ENCODE measurements around the gene SPEF1. TPM values are rescaled to one million over a fixed set of nuclear protein-coding genes. Genes with fewer than 3 reads are reported as not detected.
A peak's percentile ranks its signal among the peaks of the same experiment; 100 is the strongest.

Gene SPEF1
- total RNA-seq, 1 donor from 2014 or later = 0.46 TPM

DNA sequence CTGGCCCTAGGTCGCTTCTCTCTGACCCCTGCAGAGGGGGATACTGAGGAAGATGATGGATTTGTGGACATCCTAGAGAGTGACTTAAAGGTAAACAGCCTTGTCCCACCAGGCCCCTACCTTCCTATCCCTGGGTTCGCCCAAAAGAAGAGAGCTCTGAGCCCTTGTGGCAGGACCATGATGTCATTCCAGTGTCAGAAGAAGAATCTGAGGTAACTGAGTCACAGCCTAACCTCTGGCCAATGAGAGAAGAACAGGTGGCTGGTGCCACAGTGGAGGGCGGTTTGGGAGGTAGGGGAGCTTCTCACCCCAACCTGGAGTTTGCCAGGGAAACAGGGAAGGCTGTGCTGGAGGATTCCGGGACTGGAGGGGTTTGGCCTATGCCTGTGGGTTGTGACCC is 20.1 kb upstream of the SPEF1 start:
- intact Hi-C loops (cut with DNase I) = no loop called here
- Histone ChIP-seq H3K4me3 (no peak overlapping the region), H3K27me3 (no peaks in the 10 kb centered on the region), H3K4me1 (peaks cover 89% of the 10 kb centered on the region), H3K36me3 (peaks cover 82% of the 10 kb centered on the region), H3K27ac (peak overlapping the region; percentile 96), H3K9me3 (no peaks in the 10 kb centered on the region)
- DNase-seq (no peak), ATAC-seq (no peak)
- TF ChIP-seq, protein P1, sequence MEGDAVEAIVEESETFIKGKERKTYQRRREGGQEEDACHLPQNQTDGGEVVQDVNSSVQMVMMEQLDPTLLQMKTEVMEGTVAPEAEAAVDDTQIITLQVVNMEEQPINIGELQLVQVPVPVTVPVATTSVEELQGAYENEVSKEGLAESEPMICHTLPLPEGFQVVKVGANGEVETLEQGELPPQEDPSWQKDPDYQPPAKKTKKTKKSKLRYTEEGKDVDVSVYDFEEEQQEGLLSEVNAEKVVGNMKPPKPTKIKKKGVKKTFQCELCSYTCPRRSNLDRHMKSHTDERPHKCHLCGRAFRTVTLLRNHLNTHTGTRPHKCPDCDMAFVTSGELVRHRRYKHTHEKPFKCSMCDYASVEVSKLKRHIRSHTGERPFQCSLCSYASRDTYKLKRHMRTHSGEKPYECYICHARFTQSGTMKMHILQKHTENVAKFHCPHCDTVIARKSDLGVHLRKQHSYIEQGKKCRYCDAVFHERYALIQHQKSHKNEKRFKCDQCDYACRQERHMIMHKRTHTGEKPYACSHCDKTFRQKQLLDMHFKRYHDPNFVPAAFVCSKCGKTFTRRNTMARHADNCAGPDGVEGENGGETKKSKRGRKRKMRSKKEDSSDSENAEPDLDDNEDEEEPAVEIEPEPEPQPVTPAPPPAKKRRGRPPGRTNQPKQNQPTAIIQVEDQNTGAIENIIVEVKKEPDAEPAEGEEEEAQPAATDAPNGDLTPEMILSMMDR (IDR thresholded peaks at IDR 0.05) = no peak

DNA sequence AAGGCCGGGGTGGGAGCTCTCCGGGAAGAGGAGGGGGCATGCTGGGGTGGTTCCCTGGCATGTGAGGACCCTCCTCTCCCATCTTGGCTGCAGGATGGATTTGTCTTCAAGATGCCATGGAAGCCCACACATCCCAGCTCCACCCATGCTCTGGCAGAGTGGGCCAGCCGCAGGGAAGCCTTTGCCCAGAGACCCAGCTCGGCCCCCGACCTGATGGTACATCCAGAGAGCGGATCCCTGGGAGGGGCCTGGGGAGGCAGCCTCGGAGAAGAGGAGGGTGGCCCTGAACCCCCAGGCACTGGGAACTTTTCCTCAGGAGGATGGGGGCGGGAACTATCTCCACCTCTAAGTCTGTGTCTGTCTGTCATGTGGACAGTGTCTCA is 19.6 kb upstream of the SPEF1 start:
- peak overlapping the region; percentile 96 for H3K27ac ChIP-seq

DNA sequence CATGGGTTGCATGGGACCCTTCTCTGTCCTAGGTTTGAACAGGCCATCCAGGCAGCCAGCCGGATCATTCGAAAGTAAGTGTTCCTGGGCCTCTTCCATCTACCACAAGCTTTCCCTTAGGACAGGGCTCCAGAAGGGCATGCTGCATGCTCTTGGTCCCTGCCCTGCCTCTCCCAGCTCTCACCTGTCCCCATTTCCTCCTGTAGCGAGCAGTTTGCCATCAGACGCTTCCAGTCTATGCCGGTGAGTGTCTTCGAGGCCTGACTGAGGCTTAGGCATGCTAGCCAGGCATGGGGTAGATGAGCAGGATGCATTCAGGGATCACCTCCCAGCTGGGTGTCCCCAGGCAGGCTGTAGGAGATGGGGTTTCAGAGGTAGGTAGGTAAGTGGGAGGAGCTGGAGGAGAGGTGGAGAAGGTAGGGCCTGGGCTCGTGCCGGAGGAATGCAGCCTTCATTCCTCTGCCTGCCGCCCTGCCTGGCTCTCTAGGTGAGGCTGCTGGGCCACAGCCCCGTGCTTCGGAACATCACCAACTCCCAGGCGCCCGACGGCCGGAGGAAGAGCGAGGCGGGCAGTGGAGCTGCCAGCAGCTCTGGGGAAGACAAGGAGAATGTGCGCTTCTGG is 19.1 kb upstream of the SPEF1 start:
- Histone ChIP-seq H3K4me3 (no peak overlapping the region), H3K27ac (peak overlapping the region; percentile 96), H3K9me3 (no peaks in the 10 kb centered on the region), H3K4me1 (peaks cover 83% of the 10 kb centered on the region), H3K36me3 (peaks cover 74% of the 10 kb centered on the region), H3K27me3 (no peaks in the 10 kb centered on the region)
- TF ChIP-seq, protein P1 (IDR thresholded peaks at IDR 0.05) = no peak
- peak; percentile 24 for ATAC-seq
- intact Hi-C loops (cut with DNase I) = no loop called here
- DNase-seq = no peak

More for the DNA sequence above, 19.6 kb upstream of the SPEF1 start:
- H3K36me3 ChIP-seq = peaks cover 78% of the 10 kb centered on the region
- peaks cover 85% of the 10 kb centered on the region for H3K4me1 ChIP-seq
- H3K9me3 ChIP-seq = no peaks in the 10 kb centered on the region
- ATAC-seq (no peak), DNase-seq (no peak)
- TF ChIP-seq, protein P1 (IDR thresholded peaks at IDR 0.05) = no peak
- H3K4me3 ChIP-seq = no peak overlapping the region
- H3K27me3 ChIP-seq = no peaks in the 10 kb centered on the region
- intact Hi-C loops (cut with DNase I) = no loop called here

DNA sequence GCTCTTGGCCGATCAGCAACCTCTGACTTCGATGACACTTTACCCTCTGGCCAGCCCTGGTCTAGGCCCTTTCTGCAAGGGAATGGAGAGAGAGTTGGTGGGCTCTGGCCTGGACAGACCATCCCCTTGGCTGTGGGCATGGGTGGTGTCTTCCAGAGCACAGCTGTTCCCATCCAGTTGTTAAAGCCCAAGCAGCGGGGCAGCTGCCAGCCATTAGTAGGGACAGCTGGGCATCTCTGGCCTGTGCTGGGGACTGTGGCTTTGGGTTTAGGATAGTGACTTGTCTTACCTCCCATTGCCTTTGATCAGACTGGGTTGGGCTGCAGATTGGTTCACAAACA is 17.6 kb upstream of the SPEF1 start:
- Histone ChIP-seq H3K36me3 (peaks cover 59% of the 10 kb centered on the region), H3K4me3 (peak overlapping the region; percentile 70), H3K27me3 (no peaks in the 10 kb centered on the region), H3K9me3 (no peaks in the 10 kb centered on the region), H3K27ac (peak overlapping the region; percentile 72), H3K4me1 (peaks cover 72% of the 10 kb centered on the region)
- DNase-seq (no peak), ATAC-seq (no peak)
- TF ChIP-seq, protein P1 (IDR thresholded peaks at IDR 0.05) = no peak
- intact Hi-C loops (cut with DNase I) = no loop called here

DNA sequence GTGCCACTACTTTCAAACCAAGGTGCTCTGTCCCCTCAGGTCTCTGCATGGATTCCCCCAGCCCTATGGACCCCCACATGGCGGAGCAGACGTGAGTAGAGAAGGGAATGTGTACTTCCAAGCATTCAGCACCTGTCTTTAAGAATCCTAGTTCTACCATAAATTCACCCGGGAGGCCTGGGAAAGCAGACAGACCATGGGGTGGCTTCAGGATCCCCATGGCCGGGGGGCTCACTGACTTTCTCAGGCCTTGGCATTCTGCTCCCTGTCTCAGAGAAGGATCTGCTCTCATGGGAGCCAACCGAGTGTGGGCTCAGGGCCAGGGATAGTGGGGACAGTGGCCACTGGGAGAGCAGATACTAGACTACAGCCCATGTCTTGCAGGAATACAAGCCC is 17.1 kb upstream of the SPEF1 start:
- Histone ChIP-seq H3K27ac (peak overlapping the region; percentile 72), H3K9me3 (no peaks in the 10 kb centered on the region), H3K4me1 (peaks cover 67% of the 10 kb centered on the region), H3K27me3 (no peaks in the 10 kb centered on the region), H3K36me3 (peaks cover 54% of the 10 kb centered on the region), H3K4me3 (peak overlapping the region; percentile 70)
- ATAC-seq = no peak
- no peak for DNase-seq
- intact Hi-C loops (cut with DNase I) = no loop called here
- TF ChIP-seq, protein P1 (IDR thresholded peaks at IDR 0.05) = no peak
